ENCODE results near the gene CD70.
"Not testable (repeated sequence)": the region's sequence is repeated elsewhere in the genome, so short reads cannot be mapped to it uniquely, and the experiment has no call there.

Gene CD70

GRCh38 chr19:6568816-6569215, 22.1 kb downstream of the CD70 start:
- DNase-seq = no peak

GRCh38 chr19:6568010-6568526, 22.9 kb downstream of the CD70 start:
- no peak for DNase-seq

GRCh38 chr19:6566727-6567126, 24.2 kb downstream of the CD70 start:
- DNase-seq = not testable (repeated sequence)

DNA sequence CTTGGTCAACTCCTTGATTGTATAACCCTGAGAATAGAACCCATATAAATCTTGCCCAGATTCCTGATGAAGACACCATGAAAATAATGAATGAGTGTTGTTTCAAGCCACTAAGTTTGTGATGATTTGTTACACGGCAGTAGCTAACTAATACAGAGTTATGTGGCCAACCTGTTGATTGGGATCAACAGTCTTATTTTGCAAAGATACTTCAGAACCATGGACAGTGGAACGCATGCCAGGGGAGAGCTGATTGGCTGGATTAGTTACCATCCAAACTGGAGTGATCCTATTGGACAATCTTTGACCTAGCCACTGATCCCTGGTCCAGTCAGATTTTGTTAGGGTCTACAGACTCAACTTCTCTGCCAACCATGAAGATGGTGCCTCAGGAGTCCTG, 26.6 kb downstream of the CD70 start:
- DNase-seq = no peak

DNA sequence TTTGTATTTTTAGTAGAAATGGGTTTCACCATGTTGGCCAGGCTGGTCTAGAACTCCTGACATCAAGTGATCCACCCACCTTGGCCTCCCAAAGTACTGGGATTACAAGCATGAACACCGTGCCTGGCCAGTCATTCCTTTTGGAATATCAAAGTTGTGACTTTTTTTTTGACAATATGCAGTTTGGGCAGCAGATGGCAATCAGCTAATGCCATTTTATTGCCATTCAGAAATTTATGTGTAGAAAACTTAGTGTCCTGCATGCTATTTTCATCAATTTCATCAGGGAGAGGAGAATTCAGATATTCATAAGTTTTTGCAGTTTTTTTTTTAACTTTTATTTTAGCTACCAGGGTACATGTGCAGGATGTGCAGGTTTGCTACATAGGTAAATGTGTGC, 28.5 kb downstream of the CD70 start:
- DNase-seq = not testable (repeated sequence)

GRCh38 chr19:6556480-6557195, 34.3 kb downstream of the CD70 start:
- no peak for DNase-seq

DNA sequence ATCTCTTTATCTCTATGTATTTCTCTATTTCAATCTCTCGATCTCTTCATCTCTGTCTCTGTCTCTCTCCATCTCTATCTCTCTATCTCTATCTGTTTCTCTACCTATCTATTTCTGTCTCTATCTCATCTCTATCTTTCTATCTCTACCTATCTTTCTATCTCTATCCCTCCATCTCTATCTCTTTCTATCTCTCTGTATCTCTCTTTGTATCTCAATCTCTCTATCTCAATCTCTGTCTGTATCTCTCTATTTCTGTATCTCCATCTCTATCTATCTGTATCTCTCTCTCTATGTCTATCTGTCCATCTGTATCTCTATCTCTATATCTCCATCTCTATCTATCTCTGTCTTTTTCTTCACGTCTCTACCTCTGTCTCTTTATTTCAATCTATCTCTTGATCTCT, 34.9 kb downstream of the CD70 start:
- no peak for DNase-seq

DNA sequence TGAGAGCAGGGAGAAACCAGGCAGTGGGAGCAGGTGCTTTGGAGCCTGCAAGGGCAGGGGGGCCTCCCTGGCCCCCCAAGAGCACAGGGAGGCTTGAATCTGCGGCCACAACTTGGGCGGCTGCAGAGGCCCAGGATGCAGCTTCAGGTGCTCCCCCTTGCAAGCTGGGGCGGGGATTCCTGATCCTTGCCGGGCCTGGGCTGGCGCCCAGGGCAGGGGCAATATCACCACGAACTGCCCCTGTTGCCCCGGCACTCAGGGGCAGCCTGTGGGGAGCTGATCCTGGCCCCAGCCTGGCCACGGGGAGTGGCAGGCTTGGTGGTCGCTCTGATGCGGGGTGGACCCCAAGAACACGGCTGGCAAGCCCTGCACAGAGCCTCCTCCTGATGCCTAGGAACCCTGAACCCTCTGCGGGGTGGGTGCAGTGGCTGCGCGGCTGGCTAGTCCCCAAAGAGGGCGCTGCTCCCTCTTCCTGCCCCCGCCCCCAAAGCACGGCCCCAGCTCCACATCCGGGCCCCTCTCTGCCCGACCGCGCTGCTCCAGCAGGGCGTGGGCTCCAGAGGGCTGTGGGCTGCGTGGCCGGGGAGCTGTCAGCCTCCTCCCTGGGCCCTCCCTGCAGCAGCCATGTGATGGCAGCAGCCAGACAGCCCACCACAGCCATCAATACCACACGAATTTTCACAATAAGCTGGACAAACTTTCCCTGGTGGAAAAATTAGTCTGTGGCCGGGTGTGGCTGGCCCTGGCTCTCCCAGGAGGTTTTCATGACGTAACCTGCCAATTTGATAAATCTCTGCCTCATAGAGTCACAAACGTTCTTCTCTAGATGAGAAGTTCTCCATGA, 39.1 kb downstream of the CD70 start:
- peak; percentile 47 for DNase-seq

- DNase-seq = no peak
These were observed 39.9 kb downstream of the CD70 start for GRCh38 chr19:6551091-6551490.

GRCh38 chr19:6550679-6551078, 40.3 kb downstream of the CD70 start:
- DNase-seq = not testable (repeated sequence)

GRCh38 chr19:6543866-6544347, 47.0 kb downstream of the CD70 start:
- no peak for DNase-seq

- DNase-seq = no peak
These were observed 49.8 kb downstream of the CD70 start for GRCh38 chr19:6540918-6541689.

DNA sequence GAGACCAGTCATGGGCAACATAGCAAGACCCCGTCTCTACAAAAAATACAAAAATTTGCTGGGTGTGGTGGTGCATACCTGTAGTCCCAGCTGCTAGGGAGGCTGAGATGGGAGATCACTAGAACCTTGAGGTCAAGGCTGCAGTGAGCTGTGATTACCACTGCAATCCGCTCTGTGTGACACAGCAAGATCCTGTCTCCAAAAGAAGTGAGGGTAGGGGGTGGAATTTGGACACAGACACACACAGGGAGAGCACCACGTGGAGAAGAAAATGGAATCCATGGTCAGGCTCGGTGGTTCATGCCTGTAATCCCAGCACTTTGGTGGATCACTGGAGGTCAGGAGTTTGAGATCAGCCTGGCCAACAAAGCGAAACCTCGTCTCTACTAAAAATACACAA, 51.4 kb downstream of the CD70 start:
- DNase-seq = no peak

All from central memory CD4-positive, alpha-beta T cell (primary cell).